GM18507 (cell line): ENCODE data around the gene CRY2.
"Not testable (repeated sequence)": the region's sequence is repeated elsewhere in the genome, so short reads cannot be mapped to it uniquely, and the experiment has no call there.

Source experiments
- DNase-seq: peaks from one replicate; pipeline ENCODE4 v3.0.0; 2011; ENCODE audit warnings: low read depth; ENCODE audit not compliant: insufficient read length; ENCODE audit errors: extremely low spot score
- FAIRE-seq: peaks from 2 replicates; lab custom pipeline; 2011; peaks lifted over from hg19 to GRCh38; lab: Jason Lieb, UNC

Gene CRY2

DNA sequence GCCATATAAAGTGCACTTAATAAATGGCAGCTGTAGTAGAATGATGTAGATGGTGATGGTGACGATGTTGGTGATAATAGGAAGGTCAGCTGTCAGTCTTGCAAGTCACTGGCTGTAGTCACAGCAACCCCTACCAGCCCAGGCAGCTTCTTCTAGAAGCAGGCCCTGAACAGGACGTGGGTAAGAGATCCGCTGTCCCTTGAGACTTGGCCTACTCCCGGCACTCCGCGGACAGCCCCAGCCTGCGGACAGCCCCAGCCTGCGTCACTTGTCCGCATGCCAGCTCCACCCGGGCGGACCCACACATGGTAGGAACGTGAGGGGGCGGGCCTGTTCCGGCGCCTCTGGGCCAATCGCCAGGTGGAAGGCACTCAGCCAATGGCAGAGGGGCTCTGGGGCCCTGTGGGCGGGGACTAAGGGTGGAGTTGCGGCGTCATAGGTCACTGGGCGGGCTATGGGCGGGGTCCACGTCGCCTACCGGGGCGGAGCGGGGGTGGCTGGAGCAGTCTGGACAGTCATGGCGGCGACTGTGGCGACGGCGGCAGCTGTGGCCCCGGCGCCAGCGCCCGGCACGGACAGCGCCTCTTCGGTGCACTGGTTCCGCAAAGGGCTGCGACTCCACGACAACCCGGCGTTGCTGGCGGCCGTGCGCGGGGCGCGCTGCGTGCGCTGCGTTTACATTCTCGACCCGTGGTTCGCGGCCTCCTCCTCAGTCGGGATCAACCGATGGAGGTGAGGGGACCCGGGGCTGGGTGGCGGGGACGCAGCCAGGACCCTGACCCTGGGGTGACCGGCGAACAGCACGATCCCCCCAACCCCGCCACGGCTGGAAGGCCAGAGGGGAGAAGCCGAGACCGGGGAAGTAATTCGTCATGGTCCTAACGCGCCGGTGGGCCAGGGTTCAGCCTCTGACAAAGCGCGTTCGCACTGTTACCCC is at the start of gene CRY2:
CRY2 (plus strand) TSS at position 502 of the 937 bp plus-strand sequence; CDS start at position 518, 16 bp downstream.
- peak; percentile 94 for FAIRE-seq
- peak; percentile 93 for DNase-seq

DNA sequence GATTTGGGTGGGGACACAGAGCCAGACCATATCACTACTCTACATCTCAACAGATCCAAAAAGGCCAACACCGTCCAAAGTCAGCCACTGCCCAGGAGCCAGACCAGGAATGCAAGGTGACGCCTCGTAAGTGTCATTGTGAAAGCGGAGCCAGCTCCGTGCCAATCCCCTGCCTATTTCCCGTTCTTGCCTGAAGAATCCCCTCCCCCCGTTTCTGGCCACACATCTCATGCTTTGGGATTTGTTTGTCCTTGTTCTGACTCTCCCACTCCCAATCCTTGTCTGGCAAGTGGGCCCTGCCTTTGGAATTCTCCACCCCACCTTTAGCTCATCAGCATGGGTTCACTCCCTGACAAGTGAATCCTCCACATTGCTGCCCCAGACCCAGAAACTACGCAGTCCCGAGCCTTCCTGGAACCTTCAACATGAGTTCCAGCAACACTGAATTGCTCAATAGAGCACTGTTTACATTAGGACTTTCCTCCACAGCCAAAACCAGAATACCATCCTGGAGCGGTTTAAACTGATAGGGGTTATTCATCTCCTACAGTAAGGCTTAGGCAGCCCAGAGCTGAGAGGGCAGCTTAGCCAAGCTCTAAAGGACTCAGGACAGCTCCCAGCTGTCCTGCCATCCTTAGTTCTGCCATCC is 48.4 kb upstream of the CRY2 start:
- FAIRE-seq, result no peak
- no peak for DNase-seq

DNA sequence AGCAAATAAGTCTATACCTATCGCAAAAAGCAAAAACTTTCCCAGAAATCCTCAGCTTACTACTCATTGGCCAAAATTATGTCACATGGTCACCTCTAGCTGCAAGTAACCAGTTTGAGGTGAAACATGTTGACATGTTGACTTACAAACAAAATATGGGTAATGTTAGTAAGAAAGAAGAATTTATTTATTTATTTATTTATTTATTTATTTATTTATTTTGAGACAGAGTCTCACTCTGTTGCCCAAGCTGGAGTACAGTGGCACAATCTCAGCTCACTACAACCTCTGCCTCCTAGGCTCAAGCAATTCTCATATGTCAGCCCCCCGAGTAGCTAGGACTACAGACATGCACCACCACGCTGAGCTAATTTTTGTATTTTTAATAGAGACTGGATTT is 47.7 kb upstream of the CRY2 start:
- FAIRE-seq, result no peak
- no peak for DNase-seq

DNA sequence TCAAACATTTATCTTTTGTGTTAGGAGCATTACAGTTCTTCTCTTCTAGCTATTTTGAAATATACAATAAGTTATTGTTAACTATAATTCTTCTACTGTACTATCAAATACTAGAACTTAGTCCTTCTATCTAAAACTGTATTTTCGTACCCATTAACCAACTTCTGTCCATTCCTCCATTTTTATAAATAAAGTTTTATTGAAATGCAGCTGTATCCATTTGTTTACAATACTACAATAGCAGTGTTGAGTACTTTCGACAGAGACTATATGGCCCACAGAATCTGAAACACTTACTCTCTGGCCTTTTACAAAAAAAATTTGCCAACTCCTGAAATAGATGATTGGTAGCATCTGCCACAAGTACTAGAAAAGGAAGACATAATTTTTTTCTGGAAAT is 47.0 kb upstream of the CRY2 start:
- no peak for DNase-seq
- no peak for FAIRE-seq

DNA sequence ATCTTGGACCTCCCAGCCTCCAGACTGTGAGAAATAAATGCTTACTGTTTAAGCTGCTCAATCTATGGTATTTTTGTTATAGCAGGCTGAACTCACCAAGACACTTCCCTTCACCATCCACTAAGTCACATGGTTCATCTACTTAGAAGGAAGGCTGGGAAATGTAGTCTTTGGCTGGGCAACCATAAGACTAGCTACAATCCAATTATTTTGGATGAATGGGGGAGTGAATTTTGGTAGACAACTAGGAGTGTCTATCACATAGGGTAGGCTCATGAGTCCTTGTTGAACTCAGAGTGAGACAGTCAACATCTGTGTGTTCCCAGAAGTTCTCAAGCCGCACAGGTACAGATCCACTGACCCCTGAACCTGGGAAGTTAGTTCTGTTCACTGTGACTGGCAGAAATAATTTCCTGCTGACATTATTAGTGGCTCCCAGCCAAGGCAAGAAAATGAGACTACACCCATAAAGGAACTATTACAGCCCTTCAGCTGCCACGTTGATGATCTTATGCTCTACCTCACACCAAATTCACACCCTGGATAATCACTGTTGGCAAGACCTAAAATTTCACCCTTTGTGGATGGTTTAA is 45.5 kb upstream of the CRY2 start:
- DNase-seq (no peak), FAIRE-seq (no peak)

DNA sequence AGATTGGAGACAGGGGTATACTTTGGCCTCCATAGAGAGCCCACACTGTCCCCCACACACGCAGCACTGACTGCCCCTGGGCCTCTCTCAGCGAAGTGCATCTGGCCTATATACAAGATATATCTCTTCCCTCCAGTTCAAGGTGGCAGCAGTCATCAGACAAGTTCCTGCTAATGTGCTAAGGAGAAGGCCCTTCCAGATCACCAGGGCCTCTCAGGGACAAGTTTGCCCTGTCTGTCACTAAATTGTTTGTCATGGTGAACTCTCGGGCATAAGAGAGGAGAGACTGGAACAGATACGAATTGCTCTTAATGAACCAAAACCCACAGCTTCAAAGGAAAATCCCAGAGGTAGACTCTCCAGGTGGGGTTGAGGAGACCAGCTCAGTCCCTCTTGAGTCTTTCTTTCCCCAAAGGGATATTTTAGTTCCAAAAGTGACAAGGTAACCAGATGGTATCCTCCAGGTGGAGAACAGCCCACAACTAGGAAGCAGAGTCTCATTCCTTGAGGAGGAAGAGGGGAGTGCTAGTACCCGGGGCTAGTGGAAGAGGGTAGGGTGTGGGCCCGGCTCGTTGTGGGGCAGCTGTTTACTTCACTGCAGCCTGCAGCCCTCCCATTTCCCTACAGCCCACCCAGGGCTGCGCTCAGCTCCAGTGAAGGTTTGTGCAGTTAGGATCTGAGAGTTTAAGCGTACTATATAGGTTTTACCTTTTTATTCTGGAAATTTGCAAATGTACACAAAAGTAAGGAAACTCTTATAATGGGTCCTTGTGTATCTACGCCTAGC is 44.6 kb upstream of the CRY2 start:
- no peak for FAIRE-seq

DNA sequence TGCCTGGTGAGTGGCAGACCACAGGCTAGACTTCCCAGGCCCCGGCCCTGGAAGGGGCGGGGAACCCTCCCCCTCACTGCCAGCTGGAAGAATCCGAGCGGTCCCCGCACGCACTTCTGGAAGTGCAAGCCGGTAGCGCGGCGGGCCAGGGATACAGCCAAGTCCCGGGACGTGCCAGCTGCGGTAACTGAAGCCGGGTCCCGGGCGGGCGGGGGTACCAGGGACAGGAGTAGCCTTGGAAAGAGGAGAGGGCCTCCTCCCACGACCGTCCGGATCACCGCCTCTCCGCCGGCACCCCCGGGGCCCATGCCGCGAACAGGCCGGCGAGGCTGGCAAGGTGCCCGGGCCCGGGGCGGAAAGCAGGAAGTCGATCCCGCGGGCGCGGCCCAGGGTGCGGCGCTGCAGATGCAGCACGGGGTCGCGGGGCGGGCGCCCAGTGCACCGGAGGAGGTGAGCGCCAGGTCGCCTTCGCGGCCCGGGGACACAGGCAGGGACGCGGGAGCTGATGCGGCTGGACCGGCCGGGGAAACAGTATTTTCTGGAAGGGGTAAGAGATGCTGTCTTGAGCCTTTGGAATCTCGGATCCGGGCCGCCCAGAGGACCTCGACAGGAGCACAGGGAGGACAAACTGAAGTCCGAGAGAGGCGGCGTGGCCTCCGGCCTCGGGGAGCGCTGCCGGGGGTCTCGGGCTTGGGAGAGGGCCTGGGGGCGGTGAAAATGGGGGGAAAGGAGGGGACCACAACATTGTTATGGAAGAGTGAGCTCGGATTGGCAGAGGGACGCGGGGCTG is 43.1 kb upstream of the CRY2 start:
- no peak for DNase-seq
- FAIRE-seq, result no peak

More for the DNA sequence above, 44.6 kb upstream of the CRY2 start:
- no peak for DNase-seq

DNA sequence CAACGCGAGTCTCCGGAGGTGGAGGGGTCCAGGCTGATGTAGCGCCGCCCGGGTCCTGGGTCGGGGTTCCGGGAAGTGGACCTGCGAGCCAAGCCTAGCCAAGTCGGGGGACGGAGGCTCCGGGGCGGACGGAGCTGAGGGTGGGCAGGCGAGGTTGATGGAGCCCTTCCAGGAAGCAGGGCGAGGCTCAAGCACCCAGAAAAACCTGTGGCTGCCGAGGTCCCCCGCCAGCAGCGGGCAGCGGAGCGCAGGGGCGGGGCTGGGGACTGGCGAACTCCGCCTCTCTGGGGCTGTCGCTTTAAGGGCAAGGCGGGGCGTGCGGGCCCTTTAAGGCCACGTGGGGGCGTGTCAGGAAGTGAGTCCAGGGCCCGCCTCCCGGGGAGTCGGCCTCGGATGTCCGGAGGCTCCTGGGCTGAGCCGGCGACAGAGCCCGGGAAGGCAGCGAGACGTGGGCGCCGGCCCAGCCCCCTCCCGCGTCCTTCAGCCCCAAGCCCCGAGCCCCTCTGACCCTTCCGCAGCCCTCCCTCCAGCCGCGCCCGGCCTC is 42.4 kb upstream of the CRY2 start, which contains the start of gene SLC35C1:
SLC35C1 (plus strand) TSS at position 389 of the 544 bp plus-strand sequence. CDS start 653 bp downstream, outside the sequence.
- DNase-seq, result peak; percentile 97
- FAIRE-seq, result peak; percentile 84

DNA sequence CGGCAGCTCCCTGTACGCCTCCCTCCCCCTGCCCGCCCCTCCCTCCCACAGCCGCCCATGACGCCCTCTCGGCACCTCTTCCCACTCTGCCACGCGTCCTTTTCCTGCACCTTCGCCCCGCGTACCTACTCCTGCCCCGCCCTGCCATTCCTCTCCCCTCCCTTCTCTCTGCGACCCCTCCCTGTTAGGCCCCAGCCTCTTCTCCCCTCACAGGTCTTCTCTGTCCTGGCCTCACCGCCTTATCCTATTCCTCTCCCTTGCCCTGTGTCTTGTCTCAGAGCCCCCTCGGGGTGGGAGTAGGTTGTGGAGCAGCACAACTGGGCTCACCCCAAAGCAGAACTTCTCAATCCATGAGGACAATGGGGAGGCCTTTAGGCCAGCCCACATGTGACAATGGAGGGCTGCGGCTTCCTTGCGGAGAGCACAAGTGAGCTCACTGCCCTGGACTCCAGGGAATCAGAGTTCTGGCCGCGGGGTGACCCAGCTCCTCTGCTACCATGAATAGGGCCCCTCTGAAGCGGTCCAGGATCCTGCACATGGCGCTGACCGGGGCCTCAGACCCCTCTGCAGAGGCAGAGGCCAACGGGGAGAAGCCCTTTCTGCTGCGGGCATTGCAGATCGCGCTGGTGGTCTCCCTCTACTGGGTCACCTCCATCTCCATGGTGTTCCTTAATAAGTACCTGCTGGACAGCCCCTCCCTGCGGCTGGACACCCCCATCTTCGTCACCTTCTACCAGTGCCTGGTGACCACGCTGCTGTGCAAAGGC is 41.8 kb upstream of the CRY2 start:
- FAIRE-seq (no peak), DNase-seq (no peak)

DNA sequence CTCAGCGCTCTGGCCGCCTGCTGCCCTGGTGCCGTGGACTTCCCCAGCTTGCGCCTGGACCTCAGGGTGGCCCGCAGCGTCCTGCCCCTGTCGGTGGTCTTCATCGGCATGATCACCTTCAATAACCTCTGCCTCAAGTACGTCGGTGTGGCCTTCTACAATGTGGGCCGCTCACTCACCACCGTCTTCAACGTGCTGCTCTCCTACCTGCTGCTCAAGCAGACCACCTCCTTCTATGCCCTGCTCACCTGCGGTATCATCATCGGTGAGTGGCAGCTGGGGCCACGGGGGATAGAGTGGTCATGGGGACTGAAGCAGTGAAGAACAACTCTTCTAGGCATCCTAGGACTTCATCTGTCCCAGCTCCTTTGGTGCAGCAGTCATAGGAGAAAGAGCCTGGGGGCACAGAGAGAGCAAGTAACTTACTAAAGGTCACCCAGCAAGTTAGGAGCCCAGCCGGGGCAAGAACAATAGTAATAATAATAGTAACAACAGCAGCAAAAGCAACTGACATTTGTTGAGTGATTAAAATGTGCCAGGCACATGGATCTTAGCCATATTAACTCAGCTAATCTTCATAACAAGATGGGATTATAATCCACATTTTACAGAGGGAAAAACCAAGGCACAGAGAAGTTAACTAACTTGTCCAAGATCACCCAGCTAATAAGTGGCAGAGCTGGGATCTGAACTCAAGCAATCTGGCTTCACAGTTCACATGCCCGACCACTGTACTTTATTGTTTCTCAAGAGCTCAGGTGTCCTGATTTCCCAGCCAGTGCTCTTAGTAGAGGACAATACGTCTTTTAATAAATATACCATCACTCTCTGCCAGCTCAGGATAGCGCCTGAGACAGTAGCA is 41.0 kb upstream of the CRY2 start:
- no peak for FAIRE-seq

DNA sequence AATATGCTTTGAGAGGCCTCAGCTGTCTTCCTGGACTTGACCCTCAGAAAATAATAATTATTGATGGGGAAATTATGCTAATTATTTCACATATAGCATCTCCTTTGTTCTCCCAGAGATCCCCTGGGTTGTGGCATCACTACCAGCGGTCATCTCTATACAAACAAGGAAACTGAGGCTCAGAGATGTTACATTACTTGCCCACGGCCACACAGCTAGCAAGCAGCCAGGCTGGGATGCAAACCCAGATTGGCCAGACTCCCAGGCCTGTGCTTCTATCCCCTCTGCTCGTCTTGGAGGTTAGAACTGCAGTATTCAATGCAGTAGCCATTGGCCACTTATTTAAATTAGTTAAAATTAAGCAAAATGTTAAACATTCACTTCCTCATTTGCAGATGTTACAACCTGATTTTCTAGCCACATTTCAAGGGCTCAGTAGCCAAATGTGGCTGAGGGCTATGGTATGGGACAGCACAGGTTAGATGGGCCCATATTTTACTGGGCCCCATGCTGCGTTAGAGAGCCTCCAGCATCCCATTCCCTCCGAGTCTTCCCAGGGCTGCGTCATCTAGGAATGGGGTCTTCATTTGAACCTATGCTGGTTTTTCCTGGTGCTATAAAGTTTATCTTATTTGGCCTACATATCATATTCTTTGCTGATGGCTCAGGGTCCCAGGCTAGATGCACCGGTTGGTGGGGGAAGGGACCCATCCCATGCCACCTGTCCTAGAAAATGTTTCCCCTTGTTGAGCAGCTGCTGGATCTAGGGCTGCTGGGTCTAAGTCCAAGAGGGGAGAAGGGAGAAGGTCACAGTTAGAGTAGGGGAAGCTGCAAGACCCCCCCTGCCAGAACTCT is 40.1 kb upstream of the CRY2 start:
- FAIRE-seq (no peak), DNase-seq (no peak)

More for the DNA sequence above, 41.0 kb upstream of the CRY2 start:
- no peak for DNase-seq

DNA sequence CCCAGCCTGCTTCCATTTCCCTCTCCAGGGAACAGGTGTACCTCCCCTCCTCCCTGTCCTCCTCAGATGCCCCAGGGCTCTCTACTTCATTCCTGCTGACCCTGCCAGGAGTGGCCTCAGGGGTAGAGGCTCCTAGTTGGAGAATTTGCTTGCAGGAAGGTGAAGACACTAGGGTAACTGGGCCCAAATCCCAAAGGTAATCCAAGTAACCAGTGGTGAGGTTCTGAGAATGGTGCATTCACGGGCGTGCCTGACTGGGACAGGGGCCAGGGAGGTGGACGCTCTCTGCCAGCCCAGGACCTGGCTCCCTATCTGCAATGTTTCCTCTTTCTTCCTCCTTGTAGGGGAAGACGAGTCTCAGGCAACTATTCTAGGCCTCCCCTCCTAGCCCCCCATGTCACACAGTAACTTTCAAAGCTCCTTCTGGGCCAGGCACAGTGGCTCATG is 39.5 kb upstream of the CRY2 start:
- no peak for DNase-seq
- no peak for FAIRE-seq

DNA sequence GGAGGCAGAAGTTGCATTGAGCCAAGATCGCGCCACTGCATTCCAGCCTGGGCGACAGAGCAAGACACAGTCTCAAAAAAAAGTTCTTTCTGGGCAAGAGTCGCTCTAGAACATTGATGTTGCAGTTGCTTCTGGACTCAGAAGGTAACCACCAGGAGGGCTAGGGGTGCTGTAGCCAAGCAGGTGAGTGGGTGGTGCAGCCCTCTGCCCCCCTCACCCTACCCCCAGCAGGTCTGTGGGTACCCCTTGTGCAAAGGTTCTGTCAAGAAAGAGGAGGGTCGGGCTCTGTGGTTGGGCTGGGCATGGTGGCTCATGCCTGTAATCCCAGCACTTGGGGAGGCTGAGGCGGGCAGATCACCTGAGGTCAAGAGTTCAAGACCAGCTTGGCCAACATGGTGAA is 38.8 kb upstream of the CRY2 start:
- not testable (repeated sequence) for FAIRE-seq

DNA sequence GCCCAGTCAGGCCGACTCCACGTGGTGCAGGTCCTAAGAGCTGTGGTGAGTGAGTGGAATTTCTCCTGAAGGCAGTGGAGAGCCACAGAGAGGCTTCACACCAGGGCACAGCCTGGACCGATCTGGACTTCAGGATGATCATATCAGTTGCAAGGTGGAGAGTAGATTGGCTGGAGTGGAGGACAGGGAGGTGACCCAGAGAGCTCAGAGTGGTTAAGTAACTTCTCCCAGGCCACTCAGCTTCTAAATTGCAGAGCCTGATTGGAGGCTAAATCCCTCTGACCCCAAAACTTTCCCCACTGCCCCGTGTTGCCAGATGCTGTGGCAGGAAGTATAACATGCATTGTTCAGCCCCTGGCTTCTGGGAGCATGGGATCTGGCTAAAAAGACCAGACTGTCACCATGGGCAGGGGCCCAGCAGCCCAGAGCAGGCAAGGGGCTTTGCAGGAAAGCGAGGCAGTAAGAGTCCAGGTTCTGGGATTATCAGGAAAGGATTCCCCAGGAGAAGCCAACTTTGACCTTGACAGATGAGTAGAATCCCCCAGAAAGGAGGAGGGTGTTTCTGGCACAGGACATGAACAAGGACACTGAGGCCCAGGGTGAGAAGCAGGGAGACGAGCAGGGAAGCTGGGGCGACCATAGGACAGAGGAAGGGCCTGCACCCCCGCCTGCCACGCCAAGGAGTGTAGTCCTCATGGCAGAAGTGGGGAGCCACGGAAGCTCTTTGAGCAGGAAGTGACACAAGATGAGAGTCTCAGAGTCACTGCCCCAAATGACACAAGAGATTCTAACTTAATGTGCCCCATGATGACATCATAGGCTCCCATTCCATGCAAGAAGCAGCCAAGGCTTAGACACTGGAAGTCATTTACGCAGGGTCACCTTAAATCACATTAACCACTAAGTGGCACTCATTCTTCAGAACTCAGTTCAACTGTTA is 37.5 kb upstream of the CRY2 start:
- no peak for DNase-seq

More for the DNA sequence above, 38.8 kb upstream of the CRY2 start:
- not testable (repeated sequence) for DNase-seq

More for the DNA sequence above, 37.5 kb upstream of the CRY2 start:
- FAIRE-seq, result no peak
